H1 (cell line): ENCODE results near the gene CAPN8. TPM values are rescaled to one million over a fixed set of nuclear protein-coding genes. Genes with fewer than 3 reads are reported as not detected.

Experiments
- CTCF ChIA-PET: fragments of 300-600 bp; sonication (Branson Sonifier 250); formaldehyde crosslinking; loops from one replicate; lab custom pipeline; 2021; ENCODE audit not compliant: partially characterized antibody; lab: Charles Lee
- POLR2A ChIA-PET: fragments of 300-600 bp; sonication (Branson Sonifier 250); formaldehyde crosslinking; loops from one replicate; lab custom pipeline; 2021; ENCODE audit warnings: inconsistent platforms; ENCODE audit not compliant: partially characterized antibody; lab: Charles Lee
- DNase-seq, 2 experiments: peaks; one replicate each; pipeline versions ENCODE4 v3.0.0 to v3.0.0-alpha.2; 2010 to 2022; ENCODE audit warnings: low spot score in 2 of 2, low read depth in 1 of 2, mixed read lengths in 1 of 2
- FAIRE-seq: peaks from 2 replicates; lab custom pipeline; 2011; peaks lifted over from hg19 to GRCh38; lab: Jason Lieb, UNC
- H2AFZ ChIP-seq: 2 replicates; pipeline ENCODE4 v1.8.1; 2012; ENCODE audit warnings: low read length, inconsistent platforms
- H2AK5ac ChIP-seq: 2 replicates; pipeline ENCODE4 v1.6.1; 2013; ENCODE audit warnings: low read depth, low read length
- H2BK120ac ChIP-seq: replicated peaks from 2 replicates; pipeline ENCODE3; 2013; ENCODE audit warnings: low read depth, low read length, inconsistent platforms
- H2BK12ac ChIP-seq: 2 replicates; pipeline ENCODE4 v1.6.1; 2013; ENCODE audit warnings: low read depth, low read length
- H2BK15ac ChIP-seq: 2 replicates; pipeline ENCODE4 v1.6.1; 2013; ENCODE audit warnings: low read length
- H2BK20ac ChIP-seq: 2 replicates; pipeline ENCODE4 v1.6.1; 2013; ENCODE audit warnings: low read length
- H2BK5ac ChIP-seq: 2 replicates; pipeline ENCODE4 v1.6.1; 2013; ENCODE audit warnings: low read depth, low read length
- H3K14ac ChIP-seq: 2 replicates; pipeline ENCODE4 v1.6.1; 2013; ENCODE audit warnings: inconsistent platforms; ENCODE audit not compliant: insufficient read length
- H3K18ac ChIP-seq: 2 replicates; pipeline ENCODE4 v1.6.1; 2013; ENCODE audit warnings: low read length; ENCODE audit errors: extremely low read depth
- H3K23ac ChIP-seq: 2 replicates; pipeline ENCODE4 v1.6.1; 2013; ENCODE audit warnings: inconsistent platforms; ENCODE audit not compliant: insufficient read length
- H3K23me2 ChIP-seq: 2 replicates; pipeline ENCODE4 v1.6.1; 2013; ENCODE audit warnings: low read depth, low read length
- H3K27ac ChIP-seq: 2 replicates; pipeline ENCODE4 v1.6.1; 2011; ENCODE audit warnings: low read depth, low read length, inconsistent platforms
- H3K27me3 ChIP-seq, 4 experiments: replicated peaks in 1 of 4; 1 replicate in 1 of 4; 2 replicates in 3 of 4; pipeline versions ENCODE4 v1.6.1 to v1.8.1; 2011 to 2013; ENCODE audit warnings: low read length in 3 of 4, mild to moderate bottlenecking in 3 of 4, inconsistent platforms in 2 of 4, mixed read lengths in 2 of 4, moderate library complexity in 1 of 4; ENCODE audit not compliant: control insufficient read depth in 3 of 4, insufficient read depth in 3 of 4; ENCODE audit errors: extremely low read depth in 1 of 4
- H3K36me3 ChIP-seq, 4 experiments: 2 replicates each; pipeline versions ENCODE4 v1.6.1 to v1.8.1; 2011 to 2013; ENCODE audit warnings: mild to moderate bottlenecking in 4 of 4, low read length in 3 of 4, moderate library complexity in 2 of 4, control low read depth in 1 of 4, inconsistent platforms in 1 of 4; ENCODE audit not compliant: insufficient read depth in 4 of 4, control insufficient read depth in 2 of 4
- H3K4ac ChIP-seq: replicated peaks from 2 replicates; pipeline ENCODE3; 2013; ENCODE audit warnings: low read length, low read depth, mixed read lengths, inconsistent platforms; ENCODE audit not compliant: insufficient read length
- H3K4me1 ChIP-seq, 4 experiments: replicated peaks in 1 of 4; 1 replicate in 1 of 4; 2 replicates in 3 of 4; pipeline versions ENCODE4 v1.6.1 to v1.8.1; 2011 to 2013; ENCODE audit warnings: low read length in 3 of 4, inconsistent platforms in 2 of 4, mixed read lengths in 1 of 4; ENCODE audit not compliant: insufficient read depth in 4 of 4, control insufficient read depth in 3 of 4
- H3K4me2 ChIP-seq, 2 experiments: 2 replicates each; pipeline versions ENCODE4 v1.6.1 to v1.8.1; 2011 to 2013; ENCODE audit warnings: low read depth in 2 of 2, low read length in 2 of 2, control low read depth in 1 of 2, inconsistent platforms in 1 of 2, mild to moderate bottlenecking in 1 of 2; ENCODE audit not compliant: insufficient read depth in 1 of 2
- H3K4me3 ChIP-seq, 4 experiments: fragments of 200-600, 300-600 bp in 1 of 4; sonication (generic), shearing (Covaris generic), sonication (Bioruptor Twin) in 1 of 4; 2 replicates each; pipeline versions ENCODE4 v1.5.1 to v1.8.1; 2011 to 2016; ENCODE audit warnings: low read length in 4 of 4, low read depth in 3 of 4, control low read depth in 2 of 4, inconsistent platforms in 2 of 4, mild to moderate bottlenecking in 2 of 4, mixed read lengths in 1 of 4, moderate library complexity in 1 of 4; ENCODE audit not compliant: insufficient read depth in 2 of 4; ENCODE audit errors: extremely low read depth in 1 of 4
- H3K56ac ChIP-seq: replicated peaks from 2 replicates; pipeline ENCODE3; 2013; ENCODE audit warnings: low read depth, mild to moderate bottlenecking, mixed read lengths, low read length, inconsistent platforms; ENCODE audit not compliant: insufficient read length
- H3K79me1 ChIP-seq: 2 replicates; pipeline ENCODE4 v1.6.1; 2013; ENCODE audit warnings: low read depth, low read length, control low read depth
- H3K79me2 ChIP-seq, 2 experiments: 2 replicates each; pipeline versions ENCODE4 v1.6.1 to v1.8.1; 2012 to 2013; ENCODE audit warnings: low read length in 2 of 2, mild to moderate bottlenecking in 2 of 2, inconsistent platforms in 1 of 2; ENCODE audit not compliant: insufficient read depth in 2 of 2, control insufficient read depth in 1 of 2
- H3K9ac ChIP-seq, 4 experiments: replicated peaks in 1 of 4; 1 replicate in 1 of 4; 2 replicates in 3 of 4; pipeline versions ENCODE4 v1.6.1 to v1.8.1; 2011 to 2013; ENCODE audit warnings: low read depth in 3 of 4, low read length in 3 of 4, control low read depth in 2 of 4, mild to moderate bottlenecking in 2 of 4, moderate library complexity in 2 of 4, inconsistent platforms in 1 of 4; ENCODE audit errors: extremely low read depth in 1 of 4
- H3K9me3 ChIP-seq, 2 experiments: 2 replicates each; pipeline versions ENCODE4 v1.6.1 to v1.8.1; 2012 to 2013; ENCODE audit warnings: mild to moderate bottlenecking in 2 of 2, moderate library complexity in 2 of 2, control low read depth in 1 of 2, inconsistent platforms in 1 of 2, low read depth in 1 of 2, low read length in 1 of 2, mixed read lengths in 1 of 2; ENCODE audit not compliant: insufficient read depth in 2 of 2
- H4K20me1 ChIP-seq, 2 experiments: replicated peaks in 1 of 2; 2 replicates each; pipeline versions ENCODE3 to v1.8.1; 2011 to 2013; ENCODE audit warnings: inconsistent platforms in 2 of 2, low read length in 2 of 2, mild to moderate bottlenecking in 1 of 2; ENCODE audit not compliant: insufficient read depth in 2 of 2, control insufficient read depth in 1 of 2
- H4K5ac ChIP-seq: 2 replicates; pipeline ENCODE4 v1.6.1; 2013; ENCODE audit warnings: low read length, low read depth, mixed read lengths, inconsistent platforms; ENCODE audit not compliant: insufficient read length
- H4K8ac ChIP-seq: 2 replicates; pipeline ENCODE4 v1.8.0; 2013; ENCODE audit warnings: mild to moderate bottlenecking, moderate library complexity, low read length, inconsistent platforms; ENCODE audit not compliant: insufficient read depth; ENCODE audit errors: extremely low read depth
- H4K91ac ChIP-seq: replicated peaks from 2 replicates; pipeline ENCODE3; 2013; ENCODE audit warnings: low read length, mixed read lengths, inconsistent platforms; ENCODE audit not compliant: insufficient read length
- RNF2 ChIP-seq: fragments of 200-900, 300-1000 bp; sonication (generic); IDR thresholded peaks from 2 replicates; pipeline ENCODE4 v1.7.1; 2016; ENCODE audit warnings: borderline replicate concordance, low read depth, mild to moderate bottlenecking, antibody characterized with exemption, low read length; ENCODE audit not compliant: poor library complexity, severe bottlenecking; ENCODE audit errors: missing control alignments
- SP1 ChIP-seq: IDR thresholded peaks from 2 replicates; pipeline ENCODE4 v1.6.1; 2011; ENCODE audit warnings: low read depth, low read length
- TAF1 ChIP-seq: IDR thresholded peaks from 2 replicates; pipeline ENCODE4 v1.6.1; 2011; ENCODE audit warnings: mild to moderate bottlenecking, low read depth, low read length
- WGBS, 2 experiments: shearing (Covaris generic) in 1 of 2; methylation state at CpG; one replicate each; pipeline versions ENCODE4 v1.1.6 to v1.1.7; 2013 to 2015; ENCODE audit warnings: low lambda C conversion rate in 2 of 2, mixed read lengths in 2 of 2, inconsistent platforms in 1 of 2, low coverage in 1 of 2, missing lambda C conversion rate in 1 of 2; ENCODE audit not compliant: insufficient replicate concordance in 2 of 2, insufficient coverage in 1 of 2, insufficient read length in 1 of 2; ENCODE audit errors: extremely low coverage in 1 of 2, missing lambda C conversion rate in 1 of 2; 5-methylcytosine and 5-hydroxymethylcytosine counted together
- polyA plus RNA-seq, 7 experiments: library from polyadenylated mRNA; depleted of rRNA in 3 of 7; stranded (reverse) in 5 of 7; unstranded in 2 of 7; fragments of >200 nt in 5 of 7; fragments of 200-250 nt in 2 of 7; gene quantifications; 1 replicate in 5 of 7; 2 replicates in 1 of 7; 4 replicates in 1 of 7; pipeline versions ENCODE4 v1.2.1 to v1.2.3, GENCODE V29; 2011 to 2013; ENCODE audit warnings: missing spikeins in 2 of 7, mixed read lengths in 2 of 7
- total RNA-seq: library from RNA; stranded (reverse); fragmentation: NEBNext Ultra II Directional; extraction: Animal tissue kit (Norgen Biotek cat#: 25700); gene quantifications from 2 replicates; pipeline ENCODE4 v1.2.1, GENCODE V29; 2021
- TF ChIP-seq, protein P1 (sequence below), 3 experiments: IDR thresholded peaks; 1 replicate in 2 of 3; 2 replicates in 1 of 3; pipeline versions ENCODE4 v1.5.1 to v1.6.1; 2011; ENCODE audit warnings: low read length in 3 of 3, mild to moderate bottlenecking in 3 of 3, inconsistent platforms in 2 of 3, low read depth in 1 of 3, moderate library complexity in 1 of 3; ENCODE audit not compliant: insufficient read depth in 1 of 3; ENCODE audit errors: control extremely low read depth in 1 of 3

Gene CAPN8
- total and polyA plus RNA-seq, 2 of the 8 experiments (the other 6 are each of a cell fraction or from before 2014, with no cell fraction given), result 0.20 to 0.26 TPM

- H3K79me2 ChIP-seq, result no peaks in the 10 kb centered on the region
- TF ChIP-seq SP1 (no peak), RNF2 (no peak), TAF1 (no peak)
- TF ChIP-seq, protein P1, sequence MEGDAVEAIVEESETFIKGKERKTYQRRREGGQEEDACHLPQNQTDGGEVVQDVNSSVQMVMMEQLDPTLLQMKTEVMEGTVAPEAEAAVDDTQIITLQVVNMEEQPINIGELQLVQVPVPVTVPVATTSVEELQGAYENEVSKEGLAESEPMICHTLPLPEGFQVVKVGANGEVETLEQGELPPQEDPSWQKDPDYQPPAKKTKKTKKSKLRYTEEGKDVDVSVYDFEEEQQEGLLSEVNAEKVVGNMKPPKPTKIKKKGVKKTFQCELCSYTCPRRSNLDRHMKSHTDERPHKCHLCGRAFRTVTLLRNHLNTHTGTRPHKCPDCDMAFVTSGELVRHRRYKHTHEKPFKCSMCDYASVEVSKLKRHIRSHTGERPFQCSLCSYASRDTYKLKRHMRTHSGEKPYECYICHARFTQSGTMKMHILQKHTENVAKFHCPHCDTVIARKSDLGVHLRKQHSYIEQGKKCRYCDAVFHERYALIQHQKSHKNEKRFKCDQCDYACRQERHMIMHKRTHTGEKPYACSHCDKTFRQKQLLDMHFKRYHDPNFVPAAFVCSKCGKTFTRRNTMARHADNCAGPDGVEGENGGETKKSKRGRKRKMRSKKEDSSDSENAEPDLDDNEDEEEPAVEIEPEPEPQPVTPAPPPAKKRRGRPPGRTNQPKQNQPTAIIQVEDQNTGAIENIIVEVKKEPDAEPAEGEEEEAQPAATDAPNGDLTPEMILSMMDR (IDR thresholded peaks at IDR 0.05; ENCODE audit: control extremely low read depth in 1 of 3, insufficient read depth in 1 of 3, low read depth in 1 of 3, low read length in 3 of 3), result peak in 1 of 3 experiments; percentile 5; a peak in 1 of 4 replicates
- H3K56ac ChIP-seq, result no peak overlapping the region
- H3K79me1 ChIP-seq, result no peaks in the 10 kb centered on the region
- no peak overlapping the region for H2BK5ac ChIP-seq
- no peaks in the 10 kb centered on the region; the same call in 1 of the 2 replicates for H3K23me2 ChIP-seq
- H3K36me3 ChIP-seq, result no peaks in the 10 kb centered on the region
- H4K91ac ChIP-seq, result no peak overlapping the region
- no peak overlapping the region for H3K14ac ChIP-seq
- no peaks in the 10 kb centered on the region for H3K4me1 ChIP-seq
- no peak overlapping the region for H3K4me2 ChIP-seq
- no peak overlapping the region for H2BK20ac ChIP-seq
- no peak overlapping the region for H3K18ac ChIP-seq
- no peak overlapping the region for H2BK120ac ChIP-seq
- no peak overlapping the region for H3K27ac ChIP-seq
- ChIA-PET CTCF (interaction anchor here (0.7 to 1.9 kb wide), 10 partner anchors 8 to 155 kb away, joined by 3 to 11 read pairs (median 4); no protein-coding TSS in a partner anchor), POLR2A (no interaction called here)
- no peak overlapping the region for H4K5ac ChIP-seq
- H2BK15ac ChIP-seq, result no peak overlapping the region
- no peak for FAIRE-seq
- no peaks in the 10 kb centered on the region for H3K9me3 ChIP-seq
- H2BK12ac ChIP-seq, result no peak overlapping the region
- no peak for DNase-seq
- no peak overlapping the region for H4K8ac ChIP-seq
- H3K9ac ChIP-seq, result 0 out of 7 replicates have a peak overlapping the region, but pooled peaks of 1 of the 4 experiments have one; percentile 6
- no peak overlapping the region for H3K4me3 ChIP-seq
- H2AFZ ChIP-seq, result no peak overlapping the region
- no peak overlapping the region for H2AK5ac ChIP-seq
- H3K23ac ChIP-seq, result no peak overlapping the region
- H3K4ac ChIP-seq, result no peak overlapping the region
- no peaks in the 10 kb centered on the region for H3K27me3 ChIP-seq
- no peaks in the 10 kb centered on the region for H4K20me1 ChIP-seq
- 100% methylated on average over 1 of the region's 1 CpG; no CpG with 5 or more reads in 1 of the 2 experiments for WGBS, 2 experiments
These were observed 115.8 kb downstream of the CAPN8 start for GRCh38 chr1:223549740-223550139.
